Mucosa of descending colon (tissue), 3 donors: ENCODE data around the gene DDX46. TPM values are rescaled to one million over a fixed set of nuclear protein-coding genes. Genes with fewer than 3 reads are reported as not detected.

Experiments used
- ATAC-seq: fragments of 200-7000 bp; cut with Tn5 transposase; one replicate; pipeline ENCODE4 v1.9.1; 2020; ENCODE audit warnings: mild to moderate bottlenecking, moderate library complexity
- DNase-seq, 3 donors: peaks; one replicate each; pipeline ENCODE4 v3.0.0-alpha.2; 2020
- H3K36me3 ChIP-seq: fragments of 200-600 bp; one replicate; pipeline ENCODE4 v1.8.0; 2021; ENCODE audit warnings: low read depth, mild to moderate bottlenecking
- H3K4me1 ChIP-seq: fragments of 200-600 bp; one replicate; pipeline ENCODE4 v1.8.0; 2021; ENCODE audit warnings: low read depth, mild to moderate bottlenecking
- H3K4me3 ChIP-seq: fragments of 200-600 bp; one replicate; pipeline ENCODE4 v1.8.0; 2021; ENCODE audit warnings: mild to moderate bottlenecking
- H3K9me3 ChIP-seq: fragments of 200-600 bp; one replicate; pipeline ENCODE4 v1.8.0; 2021; ENCODE audit warnings: mild to moderate bottlenecking
- CTCF ChIP-seq: fragments of 200-600 bp; IDR thresholded peaks from one replicate; pipeline ENCODE4 v1.8.0; 2022; ENCODE audit warnings: antibody characterized with exemption, mild to moderate bottlenecking
- intact Hi-C, 2 donors: fragments of 100-400 bp; cut with DNase I in 1 of 2; cut with micrococcal nuclease in 1 of 2; formaldehyde crosslinking; loops; one replicate each; pipeline versions ENCODE4 v1.11.0 to v1.11.1; 2022; cut with DNase I, micrococcal nuclease
- total RNA-seq, 3 donors: library from RNA; stranded (reverse); fragmentation: NEBNext Ultra II Directional in 2 of 3; extraction: Animal tissue kit (Norgen Biotek cat#: 25700) in 2 of 3; gene quantifications; one replicate each; pipeline versions ENCODE4 v1.2.1 to v1.2.4, GENCODE V29; 2021 to 2023
- donor health status: DM: no; HTN: no; CAD: no; lungs with moderate emphysema.
- donor health status: DM: no; HTN: no; CAD: no.
- donor health status: DM: no; HTN: yes; CAD: no.

DDX46 gene
- total RNA-seq, 3 donors from 2014 or later: 40.2 to 53.2 (median 45.9) TPM

GRCh38 chr5:134777366-134777765, 18.8 kb downstream of the DDX46 start:
- H3K4me3 ChIP-seq: no peak overlapping the region
- TF ChIP-seq CTCF: no peak
- no peaks in the 10 kb centered on the region for H3K4me1 ChIP-seq
- DNase-seq (no peak), ATAC-seq (no peak)
- H3K36me3 ChIP-seq: peaks cover 6% of the 10 kb centered on the region
- intact Hi-C loops: no loop called here
- H3K9me3 ChIP-seq: no peaks in the 10 kb centered on the region

GRCh38 chr5:134784241-134784920, 25.8 kb downstream of the DDX46 start:
- H3K9me3 ChIP-seq: no peaks in the 10 kb centered on the region
- no peak for TF ChIP-seq CTCF
- H3K4me1 ChIP-seq: no peaks in the 10 kb centered on the region
- DNase-seq (no peak), ATAC-seq (no peak)
- no peak overlapping the region for H3K4me3 ChIP-seq
- intact Hi-C loops: no loop called here
- H3K36me3 ChIP-seq: peaks cover 12% of the 10 kb centered on the region

- Histone ChIP-seq H3K4me3 (no peak overlapping the region), H3K36me3 (peaks cover 12% of the 10 kb centered on the region), H3K9me3 (no peaks in the 10 kb centered on the region), H3K4me1 (no peaks in the 10 kb centered on the region)
- DNase-seq (no peak), ATAC-seq (no peak)
- TF ChIP-seq CTCF: no peak
- intact Hi-C loops: no loop called here
Measured at GRCh38 chr5:134784946-134785620, 26.5 kb downstream of the DDX46 start.

- Histone ChIP-seq H3K4me3 (no peak overlapping the region), H3K9me3 (no peaks in the 10 kb centered on the region), H3K36me3 (peaks cover 13% of the 10 kb centered on the region), H3K4me1 (no peaks in the 10 kb centered on the region)
- TF ChIP-seq CTCF: no peak
- no peak for ATAC-seq
- DNase-seq: no peak
- intact Hi-C loops: no loop called here
Measured at GRCh38 chr5:134787692-134788091, 29.1 kb downstream of the DDX46 start.

- Histone ChIP-seq H3K9me3 (no peaks in the 10 kb centered on the region), H3K4me1 (no peaks in the 10 kb centered on the region), H3K36me3 (peaks cover 23% of the 10 kb centered on the region), H3K4me3 (no peak overlapping the region)
- TF ChIP-seq CTCF: no peak
- intact Hi-C loops: no loop called here
- ATAC-seq (no peak), DNase-seq (no peak)
Measured at GRCh38 chr5:134791580-134791979, 33.0 kb downstream of the DDX46 start.
